Panc1 (cell line): ENCODE data around the gene TMTC1.

Experiments used
- CTCF ChIP-seq: fragments of 450-650 bp; IDR thresholded peaks from 2 replicates; pipeline ENCODE4 v1.5.1; 2017; ENCODE audit warnings: mild to moderate bottlenecking
- POLR2AphosphoS5 ChIP-seq: IDR thresholded peaks from 2 replicates; pipeline ENCODE4 v1.6.1; 2012; ENCODE audit warnings: mild to moderate bottlenecking, low read depth, low read length, moderate library complexity

- TF ChIP-seq CTCF (no peak), POLR2AphosphoS5 (no peak)
Measured at GRCh38 chr12:29707846-29708245, 75.9 kb downstream of the TMTC1 start.
